LNCAP (cell line): ENCODE measurements around the gene OTULIN.

Source experiments
- TF ChIP-seq, protein P1 (sequence below): fragments of 450-650 bp; IDR thresholded peaks from 2 replicates; pipeline ENCODE4 v1.5.1; 2017; ENCODE audit warnings: mild to moderate bottlenecking

Gene OTULIN

GRCh38 chr5:14663734-14664269 lies 716 bp upstream of the OTULIN start:
- TF ChIP-seq, protein P1, sequence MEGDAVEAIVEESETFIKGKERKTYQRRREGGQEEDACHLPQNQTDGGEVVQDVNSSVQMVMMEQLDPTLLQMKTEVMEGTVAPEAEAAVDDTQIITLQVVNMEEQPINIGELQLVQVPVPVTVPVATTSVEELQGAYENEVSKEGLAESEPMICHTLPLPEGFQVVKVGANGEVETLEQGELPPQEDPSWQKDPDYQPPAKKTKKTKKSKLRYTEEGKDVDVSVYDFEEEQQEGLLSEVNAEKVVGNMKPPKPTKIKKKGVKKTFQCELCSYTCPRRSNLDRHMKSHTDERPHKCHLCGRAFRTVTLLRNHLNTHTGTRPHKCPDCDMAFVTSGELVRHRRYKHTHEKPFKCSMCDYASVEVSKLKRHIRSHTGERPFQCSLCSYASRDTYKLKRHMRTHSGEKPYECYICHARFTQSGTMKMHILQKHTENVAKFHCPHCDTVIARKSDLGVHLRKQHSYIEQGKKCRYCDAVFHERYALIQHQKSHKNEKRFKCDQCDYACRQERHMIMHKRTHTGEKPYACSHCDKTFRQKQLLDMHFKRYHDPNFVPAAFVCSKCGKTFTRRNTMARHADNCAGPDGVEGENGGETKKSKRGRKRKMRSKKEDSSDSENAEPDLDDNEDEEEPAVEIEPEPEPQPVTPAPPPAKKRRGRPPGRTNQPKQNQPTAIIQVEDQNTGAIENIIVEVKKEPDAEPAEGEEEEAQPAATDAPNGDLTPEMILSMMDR = no peak

GRCh38 chr5:14665101-14665822 lies 744 bp downstream of the OTULIN start:
- TF ChIP-seq, protein P1 = no peak

DNA sequence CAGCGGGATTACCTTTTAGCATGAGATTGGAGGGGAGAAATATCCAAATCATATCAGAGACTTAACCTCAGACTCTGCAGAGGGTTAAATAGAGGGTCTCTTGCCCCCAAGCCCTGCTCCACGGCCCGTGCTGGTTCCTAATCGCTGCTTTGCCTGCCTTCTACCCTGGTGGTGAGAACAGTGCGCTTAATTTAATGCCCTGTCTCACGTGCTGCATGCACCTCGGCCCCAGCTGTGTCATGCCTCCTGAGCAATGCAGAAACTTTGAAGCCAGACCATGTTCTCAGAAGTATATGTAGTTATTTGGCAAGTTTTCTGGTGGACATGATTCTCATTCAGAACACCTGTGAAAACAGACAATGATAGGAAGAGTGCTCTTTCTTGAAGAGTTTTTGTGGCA lies 1.4 kb downstream of the OTULIN start:
- TF ChIP-seq, protein P1 = no peak

DNA sequence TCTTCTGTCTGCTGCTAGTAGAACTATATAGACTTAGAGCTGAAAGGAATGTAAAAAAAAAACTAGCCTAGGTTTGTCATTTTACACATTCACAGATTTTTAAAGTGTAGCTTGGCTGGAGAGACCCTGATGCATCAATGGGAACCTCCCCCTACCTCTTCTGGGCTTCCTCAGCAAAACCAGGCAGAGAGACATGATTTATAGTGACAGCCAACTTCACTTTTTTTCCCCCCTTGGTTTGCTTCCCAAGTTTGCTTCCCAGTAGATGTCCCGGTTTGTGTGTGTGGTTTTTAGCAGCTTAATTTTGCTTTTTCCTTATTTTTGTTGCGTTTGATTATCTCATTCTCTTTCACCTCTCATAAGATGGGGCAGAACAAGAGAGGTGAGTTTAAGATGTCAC lies 1.8 kb downstream of the OTULIN start:
- TF ChIP-seq, protein P1 = no peak

GRCh38 chr5:14667290-14667689 lies 2.8 kb downstream of the OTULIN start:
- TF ChIP-seq, protein P1 = no peak

DNA sequence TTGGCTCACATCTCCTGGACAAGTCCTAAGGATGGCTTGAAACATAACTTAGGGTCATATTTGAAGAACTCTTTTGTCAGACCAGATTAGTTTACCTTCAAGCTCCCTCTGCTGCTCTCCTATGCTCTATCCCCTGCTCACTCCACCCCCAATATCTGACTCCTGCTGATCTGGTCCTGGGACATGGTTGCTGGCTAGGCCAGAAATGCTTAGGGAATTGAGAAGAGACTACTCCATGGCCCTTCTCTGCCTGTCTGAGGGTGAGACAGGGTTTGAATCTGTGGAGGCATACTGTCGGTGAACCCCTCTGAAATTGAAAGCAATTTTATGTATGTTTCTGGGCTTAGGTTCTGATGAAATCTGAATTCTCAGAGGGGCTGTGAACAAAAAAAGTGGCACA lies 3.3 kb downstream of the OTULIN start:
- TF ChIP-seq, protein P1 = no peak

- TF ChIP-seq, protein P1 = no peak
Observed at GRCh38 chr5:14668181-14668591, 3.7 kb downstream of the OTULIN start.
